Panc1 (cell line): ENCODE results near the gene SBNO2. TPM values are rescaled to one million over a fixed set of nuclear protein-coding genes. Genes with fewer than 3 reads are reported as not detected.

ENCODE experiments used
- ATAC-seq: fragments of 200-7000 bp; cut with Tn5 transposase; 2 replicates; pipeline ENCODE4 v1.9.1; 2020; ENCODE audit warnings: mild to moderate bottlenecking, moderate library complexity
- BruUV-seq: library from RNA; stranded (reverse); fragments of 400-500 nt; replicated peaks from 2 replicates; lab custom pipeline; 2021; lab: Mats Ljungman, UMichigan
- CTCF ChIA-PET: fragments of 300-600 bp; sonication (Branson Sonifier 250); formaldehyde crosslinking; loops from one replicate; lab custom pipeline; 2022; ENCODE audit warnings: antibody characterized with exemption; lab: Charles Lee
- POLR2A ChIA-PET: fragments of 300-600 bp; sonication (Branson Sonifier 250); formaldehyde crosslinking; loops from one replicate; lab custom pipeline; 2022; ENCODE audit warnings: antibody characterized with exemption; lab: Charles Lee
- DNase-seq: peaks from one replicate; pipeline ENCODE4 v3.0.0-alpha.2; 2010; ENCODE audit warnings: low read depth, low spot score
- H3K27ac ChIP-seq: 2 replicates; pipeline ENCODE4 v1.5.1; 2011; ENCODE audit warnings: mild to moderate bottlenecking, low read length, inconsistent platforms
- H3K27me3 ChIP-seq: fragments of 200-500 bp; sonication (Bioruptor generic); 2 replicates; pipeline ENCODE4 v1.6.0; 2014; ENCODE audit warnings: low read length, inconsistent platforms; ENCODE audit not compliant: control insufficient read depth, insufficient read depth
- H3K36me3 ChIP-seq: fragments of 200-500 bp; sonication (Bioruptor generic); 2 replicates; pipeline ENCODE4 v1.5.1; 2014; ENCODE audit warnings: inconsistent platforms, mild to moderate bottlenecking, low read length, moderate library complexity; ENCODE audit not compliant: control insufficient read depth, insufficient read depth
- H3K4me1 ChIP-seq: 2 replicates; pipeline ENCODE4 v1.5.1; 2011; ENCODE audit warnings: inconsistent platforms, mild to moderate bottlenecking, low read length, moderate library complexity; ENCODE audit not compliant: control insufficient read depth, insufficient read depth
- H3K4me3 ChIP-seq, 2 experiments: 2 replicates each; pipeline ENCODE4 v1.5.1; 2011 to 2012; ENCODE audit warnings: low read depth in 2 of 2, low read length in 2 of 2, mild to moderate bottlenecking in 2 of 2, inconsistent platforms in 1 of 2, moderate library complexity in 1 of 2
- H3K9me3 ChIP-seq: fragments of 200-500 bp; sonication (Bioruptor generic); 2 replicates; pipeline ENCODE4 v1.5.1; 2014; ENCODE audit warnings: low read depth, mild to moderate bottlenecking, inconsistent platforms, low read length, moderate library complexity; ENCODE audit not compliant: control insufficient read depth, insufficient read depth
- POLR2AphosphoS5 ChIP-seq: IDR thresholded peaks from 2 replicates; pipeline ENCODE4 v1.6.1; 2012; ENCODE audit warnings: mild to moderate bottlenecking, low read depth, low read length, moderate library complexity
- SIN3A ChIP-seq: IDR thresholded peaks from 2 replicates; pipeline ENCODE4 v1.6.1; 2012; ENCODE audit warnings: low read depth, mild to moderate bottlenecking, low read length, moderate library complexity, borderline replicate concordance; ENCODE audit not compliant: insufficient read depth
- TCF7L2 ChIP-seq: IDR thresholded peaks from 2 replicates; pipeline ENCODE4 v1.6.1; 2011; ENCODE audit warnings: mild to moderate bottlenecking, low read depth, low read length, inconsistent platforms
- in situ Hi-C: cut with HindIII; loops from 2 replicates; pipeline ENCODE4 v1.10.0; 2016; ENCODE audit warnings: low sequenced_read_pairs, low pct_unique_long_range_greater_than_20kb
- intact Hi-C: fragments of 100-400 bp; cut with micrococcal nuclease; formaldehyde crosslinking; loops from one replicate; pipeline ENCODE4 v1.10.0; 2022; ENCODE audit not compliant: unreplicated experiment
- total RNA-seq: library from RNA; stranded (reverse); gene quantifications from one replicate; pipeline ENCODE4 v1.2.1, GENCODE V29; 2021; ENCODE audit not compliant: unreplicated experiment
- TF ChIP-seq, protein P1 (sequence below): fragments of 450-650 bp; IDR thresholded peaks from 2 replicates; pipeline ENCODE4 v1.5.1; 2017; ENCODE audit warnings: mild to moderate bottlenecking
- TF ChIP-seq, protein P2 (sequence below), 2 experiments: IDR thresholded peaks; 2 replicates each; pipeline ENCODE4 v1.6.1; 2011 to 2012; ENCODE audit warnings: low read depth in 2 of 2, control low read depth in 1 of 2, low read length in 1 of 2, mild to moderate bottlenecking in 1 of 2, moderate library complexity in 1 of 2; ENCODE audit not compliant: insufficient read depth in 1 of 2

Gene SBNO2
- total RNA-seq, 1 experiment from 2014 or later, result 101 TPM

DNA sequence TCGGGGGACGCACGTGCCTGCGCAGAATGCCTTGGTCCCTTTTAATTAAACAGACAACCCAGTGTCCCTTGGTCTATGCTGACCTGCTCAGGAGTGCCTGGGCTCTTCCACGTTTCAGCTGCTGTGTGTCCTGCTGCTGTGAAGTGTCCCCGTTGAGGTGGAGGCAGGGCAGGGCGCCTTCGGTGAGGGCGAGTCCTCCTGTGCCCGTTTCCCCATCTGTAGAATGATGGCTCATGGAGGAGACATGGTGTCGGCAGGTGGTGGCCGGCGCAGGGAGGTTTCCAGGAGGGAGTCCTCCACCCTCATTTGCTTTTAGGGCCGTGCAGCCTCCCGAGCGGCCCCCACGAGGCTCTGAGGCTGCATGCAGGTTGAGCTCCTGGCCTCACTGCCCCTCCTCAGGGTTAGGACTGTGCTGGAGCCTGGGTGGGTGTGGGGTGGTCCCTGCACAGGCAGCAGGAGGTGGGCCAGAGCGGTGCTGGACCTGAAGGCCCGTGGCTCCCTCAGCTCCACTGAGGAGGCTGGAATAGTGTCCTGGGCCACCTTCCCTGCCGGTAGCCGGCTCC lies 40.3 kb upstream of the SBNO2 start:
- Histone ChIP-seq H3K4me1 (peaks cover 59% of the 10 kb centered on the region), H3K27me3 (no peaks in the 10 kb centered on the region), H3K27ac (peak overlapping the region; percentile 88), H3K9me3 (no peaks in the 10 kb centered on the region), H3K4me3 (peak overlapping the region in 1 of 2 experiments; percentile 26; a peak in 2 of 4 replicates), H3K36me3 (no peaks in the 10 kb centered on the region; the same call in 1 of the 2 replicates)
- intact Hi-C loops, result no loop called here
- no TSS peak for BruUV-seq
- ATAC-seq (peak; percentile 14), DNase-seq (no peak)
- CTCF ChIA-PET, result no interaction called here
- TF ChIP-seq POLR2AphosphoS5 (no peak), SIN3A (no peak), TCF7L2 (no peak)
- TF ChIP-seq, protein P1, sequence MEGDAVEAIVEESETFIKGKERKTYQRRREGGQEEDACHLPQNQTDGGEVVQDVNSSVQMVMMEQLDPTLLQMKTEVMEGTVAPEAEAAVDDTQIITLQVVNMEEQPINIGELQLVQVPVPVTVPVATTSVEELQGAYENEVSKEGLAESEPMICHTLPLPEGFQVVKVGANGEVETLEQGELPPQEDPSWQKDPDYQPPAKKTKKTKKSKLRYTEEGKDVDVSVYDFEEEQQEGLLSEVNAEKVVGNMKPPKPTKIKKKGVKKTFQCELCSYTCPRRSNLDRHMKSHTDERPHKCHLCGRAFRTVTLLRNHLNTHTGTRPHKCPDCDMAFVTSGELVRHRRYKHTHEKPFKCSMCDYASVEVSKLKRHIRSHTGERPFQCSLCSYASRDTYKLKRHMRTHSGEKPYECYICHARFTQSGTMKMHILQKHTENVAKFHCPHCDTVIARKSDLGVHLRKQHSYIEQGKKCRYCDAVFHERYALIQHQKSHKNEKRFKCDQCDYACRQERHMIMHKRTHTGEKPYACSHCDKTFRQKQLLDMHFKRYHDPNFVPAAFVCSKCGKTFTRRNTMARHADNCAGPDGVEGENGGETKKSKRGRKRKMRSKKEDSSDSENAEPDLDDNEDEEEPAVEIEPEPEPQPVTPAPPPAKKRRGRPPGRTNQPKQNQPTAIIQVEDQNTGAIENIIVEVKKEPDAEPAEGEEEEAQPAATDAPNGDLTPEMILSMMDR, result no peak
- TF ChIP-seq, protein P2, sequence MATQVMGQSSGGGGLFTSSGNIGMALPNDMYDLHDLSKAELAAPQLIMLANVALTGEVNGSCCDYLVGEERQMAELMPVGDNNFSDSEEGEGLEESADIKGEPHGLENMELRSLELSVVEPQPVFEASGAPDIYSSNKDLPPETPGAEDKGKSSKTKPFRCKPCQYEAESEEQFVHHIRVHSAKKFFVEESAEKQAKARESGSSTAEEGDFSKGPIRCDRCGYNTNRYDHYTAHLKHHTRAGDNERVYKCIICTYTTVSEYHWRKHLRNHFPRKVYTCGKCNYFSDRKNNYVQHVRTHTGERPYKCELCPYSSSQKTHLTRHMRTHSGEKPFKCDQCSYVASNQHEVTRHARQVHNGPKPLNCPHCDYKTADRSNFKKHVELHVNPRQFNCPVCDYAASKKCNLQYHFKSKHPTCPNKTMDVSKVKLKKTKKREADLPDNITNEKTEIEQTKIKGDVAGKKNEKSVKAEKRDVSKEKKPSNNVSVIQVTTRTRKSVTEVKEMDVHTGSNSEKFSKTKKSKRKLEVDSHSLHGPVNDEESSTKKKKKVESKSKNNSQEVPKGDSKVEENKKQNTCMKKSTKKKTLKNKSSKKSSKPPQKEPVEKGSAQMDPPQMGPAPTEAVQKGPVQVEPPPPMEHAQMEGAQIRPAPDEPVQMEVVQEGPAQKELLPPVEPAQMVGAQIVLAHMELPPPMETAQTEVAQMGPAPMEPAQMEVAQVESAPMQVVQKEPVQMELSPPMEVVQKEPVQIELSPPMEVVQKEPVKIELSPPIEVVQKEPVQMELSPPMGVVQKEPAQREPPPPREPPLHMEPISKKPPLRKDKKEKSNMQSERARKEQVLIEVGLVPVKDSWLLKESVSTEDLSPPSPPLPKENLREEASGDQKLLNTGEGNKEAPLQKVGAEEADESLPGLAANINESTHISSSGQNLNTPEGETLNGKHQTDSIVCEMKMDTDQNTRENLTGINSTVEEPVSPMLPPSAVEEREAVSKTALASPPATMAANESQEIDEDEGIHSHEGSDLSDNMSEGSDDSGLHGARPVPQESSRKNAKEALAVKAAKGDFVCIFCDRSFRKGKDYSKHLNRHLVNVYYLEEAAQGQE (IDR thresholded peaks at IDR 0.05; ENCODE audit: insufficient read depth in 1 of 2, low read depth in 2 of 2, low read length in 1 of 2), result no peak
- in situ Hi-C loops, result no loop called here
- POLR2A ChIA-PET, result interaction anchor here (0.6 kb wide), 1 partner anchor 272 kb away, joined by 8 read pairs; no protein-coding TSS in a partner anchor

DNA sequence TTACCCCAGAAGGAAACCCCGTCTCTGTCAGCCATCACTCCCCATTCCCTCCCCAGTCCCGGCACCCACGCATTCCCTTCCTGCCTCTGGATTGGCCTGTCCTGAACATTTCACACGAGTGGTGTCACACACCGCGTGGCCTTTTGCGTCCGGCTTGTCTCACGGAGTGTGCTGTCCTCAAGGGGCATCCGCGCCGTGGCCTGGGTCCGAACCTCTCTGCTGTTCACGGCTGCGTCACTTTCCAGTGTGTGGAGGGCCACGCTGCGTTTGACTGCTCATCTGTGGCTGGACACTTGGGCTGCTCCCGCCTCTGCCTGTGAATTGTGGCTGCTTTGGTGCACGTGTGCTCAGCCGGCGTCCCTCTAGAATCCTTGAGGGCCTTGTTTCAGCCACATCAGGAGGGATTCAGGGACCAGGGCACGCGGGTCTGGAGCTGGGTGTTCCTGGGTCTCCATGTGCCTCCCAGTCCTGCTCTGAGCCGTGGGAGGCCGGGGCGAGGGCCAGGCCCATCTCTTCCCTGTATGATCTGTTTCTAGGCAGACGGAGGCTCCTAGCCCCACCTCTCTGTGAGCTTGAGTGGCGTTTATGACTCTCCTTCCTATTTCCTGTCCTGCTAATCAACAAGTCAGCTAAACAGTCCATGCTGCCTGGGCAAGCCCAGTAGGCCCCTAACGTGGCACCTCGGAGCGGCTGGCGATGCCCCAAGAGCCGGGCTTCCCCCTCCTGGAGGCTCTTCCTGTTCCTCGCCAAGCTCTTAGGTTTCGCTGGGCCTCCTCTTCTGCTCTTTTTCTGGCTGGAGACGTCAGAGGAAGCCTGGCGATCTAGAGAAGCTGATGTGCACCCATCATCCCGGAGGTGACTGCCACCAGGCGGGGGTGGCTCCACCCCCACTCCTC lies 39.6 kb upstream of the SBNO2 start:
- no peaks in the 10 kb centered on the region; the same call in 1 of the 2 replicates for H3K36me3 ChIP-seq
- ChIA-PET POLR2A (no interaction called here), CTCF (no interaction called here)
- ATAC-seq, result peak; percentile 59
- H3K4me1 ChIP-seq, result peaks cover 59% of the 10 kb centered on the region
- no peaks in the 10 kb centered on the region for H3K9me3 ChIP-seq
- in situ Hi-C loops, result no loop called here
- H3K4me3 ChIP-seq, result peak overlapping the region in 1 of 2 experiments; percentile 26; a peak in 2 of 4 replicates
- TF ChIP-seq, protein P1, result no peak
- TF ChIP-seq POLR2AphosphoS5 (no peak), TCF7L2 (no peak), SIN3A (no peak)
- TF ChIP-seq, protein P2 (IDR thresholded peaks at IDR 0.05; ENCODE audit: insufficient read depth in 1 of 2, low read depth in 2 of 2, low read length in 1 of 2), result no peak
- H3K27ac ChIP-seq, result peak overlapping the region; percentile 88
- no TSS peak for BruUV-seq
- H3K27me3 ChIP-seq, result no peaks in the 10 kb centered on the region
- no peak for DNase-seq
- intact Hi-C loops, result no loop called here
